HepG2 (cell line): ENCODE results near the gene MASTL. TPM values are rescaled to one million over a fixed set of nuclear protein-coding genes. Genes with fewer than 3 reads are reported as not detected.

Experiments used
- ATAC-seq: fragments of 200-7000 bp; cut with Tn5 transposase; 3 replicates; pipeline ENCODE4 v1.9.1; 2020; ENCODE audit warnings: mild to moderate bottlenecking, moderate library complexity
- BruUV-seq: library from RNA; stranded (reverse); fragments of 400-500 nt; replicated peaks from 2 replicates; lab custom pipeline; 2021; lab: Mats Ljungman, UMichigan
- CTCF ChIA-PET: fragments of 300-600 bp; formaldehyde crosslinking; extraction: SDS; loops from one replicate; lab custom pipeline; 2021; ENCODE audit warnings: low total read pairs, inconsistent platforms, low intra/inter-chr PET ratio; lab: Yijun Ruan, JAX
- POLR2A ChIA-PET: fragments of 350-600 bp; sonication (Branson Sonifier 250); formaldehyde crosslinking; loops from one replicate; lab custom pipeline; 2020; ENCODE audit warnings: antibody characterized with exemption, inconsistent platforms; lab: Yijun Ruan, JAX
- DNase-seq: peaks from one replicate; pipeline ENCODE4 v3.0.0-alpha.2; 2015; ENCODE audit warnings: low spot score
- FAIRE-seq: peaks from 3 replicates; lab custom pipeline; 2011; peaks lifted over from hg19 to GRCh38; lab: Jason Lieb, UNC
- H2AFZ ChIP-seq: one replicate; pipeline ENCODE4 v1.6.1; 2011; ENCODE audit warnings: low read length, inconsistent platforms
- H3K27ac ChIP-seq: fragments of 300-600 bp; 3 replicates; pipeline ENCODE4 v1.8.0; 2011; ENCODE audit warnings: mixed run types, mild to moderate bottlenecking, mixed read lengths, low read length, inconsistent platforms; ENCODE audit not compliant: insufficient read depth; ENCODE audit errors: extremely low read length
- H3K27me3 ChIP-seq, 2 experiments: fragments of 200-600 bp in 1 of 2; 2 replicates in 1 of 2; 3 replicates in 1 of 2; pipeline versions ENCODE4 v1.6.0 to v1.8.0; 2011; ENCODE audit warnings: low read length in 2 of 2, mild to moderate bottlenecking in 2 of 2, moderate library complexity in 2 of 2, inconsistent platforms in 1 of 2; ENCODE audit not compliant: insufficient read depth in 2 of 2, control insufficient read depth in 1 of 2
- H3K36me3 ChIP-seq, 2 experiments: fragments of 200-600 bp in 1 of 2; replicated peaks in 1 of 2; 2 replicates in 1 of 2; 3 replicates in 1 of 2; pipeline versions ENCODE4 v1.5.1 to v1.8.0; 2011; ENCODE audit warnings: low read length in 2 of 2, inconsistent platforms in 1 of 2; ENCODE audit not compliant: insufficient read depth in 2 of 2, control insufficient read depth in 1 of 2
- H3K4me1 ChIP-seq: 2 replicates; pipeline ENCODE4 v1.5.1; 2012; ENCODE audit warnings: low read length, inconsistent platforms; ENCODE audit not compliant: insufficient read depth
- H3K4me2 ChIP-seq: 2 replicates; pipeline ENCODE4 v1.6.0; 2011; ENCODE audit warnings: low read depth, low read length, inconsistent platforms
- H3K4me3 ChIP-seq, 3 experiments: fragments of 200-600 bp in 1 of 3; sonication (generic), shearing (Covaris generic) in 1 of 3; replicated peaks in 1 of 3; 2 replicates each; pipeline ENCODE4 v1.5.1; 2011 to 2016; ENCODE audit warnings: low read length in 3 of 3, inconsistent platforms in 2 of 3, low read depth in 2 of 3, mild to moderate bottlenecking in 2 of 3, control low read depth in 1 of 3, mixed read lengths in 1 of 3; ENCODE audit not compliant: insufficient read depth in 1 of 3
- H3K79me2 ChIP-seq: one replicate; pipeline ENCODE4 v1.6.1; 2011; ENCODE audit warnings: low read length, inconsistent platforms; ENCODE audit not compliant: insufficient read depth
- H3K9ac ChIP-seq: 2 replicates; pipeline ENCODE4 v1.6.0; 2011; ENCODE audit warnings: mild to moderate bottlenecking, low read depth, low read length, inconsistent platforms; ENCODE audit not compliant: insufficient read depth
- H3K9me3 ChIP-seq: 2 replicates; pipeline ENCODE4 v1.5.1; 2012; ENCODE audit warnings: mild to moderate bottlenecking, low read length
- H4K20me1 ChIP-seq: 2 replicates; pipeline ENCODE4 v1.6.0; 2011; ENCODE audit warnings: inconsistent platforms, mild to moderate bottlenecking, low read length, moderate library complexity; ENCODE audit not compliant: insufficient read depth
- BRCA1 ChIP-seq: sonication (generic); formaldehyde crosslinking; IDR thresholded peaks from 2 replicates; pipeline ENCODE4 v1.4.0; 2020; ENCODE audit warnings: missing genetic modification reagents
- NR1H2 ChIP-seq: sonication (generic); formaldehyde crosslinking; IDR thresholded peaks from 2 replicates; pipeline ENCODE4 v1.8.1; 2022; ENCODE audit warnings: low read depth, missing genetic modification reagents, borderline replicate concordance
- PBX3 ChIP-seq: sonication (generic); formaldehyde crosslinking; IDR thresholded peaks from 2 replicates; pipeline ENCODE4 v1.8.1; 2023; ENCODE audit warnings: missing genetic modification reagents, inconsistent platforms, borderline replicate concordance
- SNAI1 ChIP-seq: sonication (generic); formaldehyde crosslinking; IDR thresholded peaks from 2 replicates; pipeline ENCODE4 v1.5.0; 2020; ENCODE audit warnings: mild to moderate bottlenecking, missing genetic modification reagents, borderline replicate concordance
- ZNF33A ChIP-seq: sonication (generic); formaldehyde crosslinking; IDR thresholded peaks from 2 replicates; pipeline ENCODE4 v1.5.1; 2020; ENCODE audit warnings: missing genetic modification reagents, mild to moderate bottlenecking, moderate library complexity, borderline replicate concordance
- ZNF543 ChIP-seq: sonication (generic); formaldehyde crosslinking; IDR thresholded peaks from 2 replicates; pipeline ENCODE4 v1.4.0; 2020; ENCODE audit warnings: mild to moderate bottlenecking, missing genetic modification reagents
- ZNF776 ChIP-seq: sonication (generic); formaldehyde crosslinking; IDR thresholded peaks from 2 replicates; pipeline ENCODE4 v1.4.0; 2020; ENCODE audit warnings: mild to moderate bottlenecking, missing genetic modification reagents
- ZNF781 ChIP-seq: sonication (generic); formaldehyde crosslinking; IDR thresholded peaks from 2 replicates; pipeline ENCODE4 v1.5.1; 2020; ENCODE audit warnings: borderline replicate concordance, mild to moderate bottlenecking, missing genetic modification reagents; ENCODE audit errors: not compliant biosample characterization
- WGBS: methylation state at CpG from one replicate; pipeline ENCODE4 v1.1.6; 2017; ENCODE audit warnings: low lambda C conversion rate; 5-methylcytosine and 5-hydroxymethylcytosine counted together
- in situ Hi-C: cut with HindIII; loops from 2 replicates; pipeline ENCODE4 v1.10.0; 2017; ENCODE audit warnings: low pct_unique_long_range_greater_than_20kb; ENCODE audit not compliant: extremely low pct_ligation_motif_present
- intact Hi-C: fragments of 100-400 bp; cut with micrococcal nuclease; formaldehyde crosslinking; loops from one replicate; pipeline ENCODE4 v1.10.0; 2022; ENCODE audit not compliant: unreplicated experiment
- polyA plus RNA-seq, 8 experiments: library from polyadenylated mRNA; depleted of rRNA in 3 of 8; stranded (reverse) in 7 of 8; unstranded in 1 of 8; fragments of >200 nt; fragmentation: Illumina TruSeq in 4 of 8; extraction: Trizol in 4 of 8; gene quantifications; 2 replicates each; pipeline versions ENCODE4 v1.2.1 to v1.2.3, GENCODE V29; 2011 to 2016; ENCODE audit warnings: low read depth in 4 of 8, missing spikeins in 1 of 8, mixed read lengths in 1 of 8; ENCODE audit not compliant: insufficient read depth in 1 of 8
- total RNA-seq, 5 experiments: library from RNA; depleted of rRNA; stranded (reverse); fragments of >200 nt; fragmentation: Illumina TruSeq; extraction: Trizol; gene quantifications; 2 replicates each; pipeline ENCODE4 v1.2.3, GENCODE V29; 2016; ENCODE audit warnings: low read depth in 1 of 5
- TF ChIP-seq, protein P1 (sequence below): sonication (generic); formaldehyde crosslinking; IDR thresholded peaks from 2 replicates; pipeline ENCODE4 v1.5.0; 2020; ENCODE audit warnings: missing genetic modification reagents
- TF ChIP-seq, protein P2 (sequence below), 2 experiments: fragments of 450-650 bp in 1 of 2; sonication (generic) in 1 of 2; formaldehyde crosslinking in 1 of 2; IDR thresholded peaks; 2 replicates each; pipeline versions ENCODE4 v1.6.1 to v1.8.0; 2016 to 2022; ENCODE audit warnings: antibody characterized with exemption in 1 of 2, mild to moderate bottlenecking in 1 of 2, missing genetic modification reagents in 1 of 2

Gene MASTL
- total and polyA plus RNA-seq, 2 of the 13 experiments (the other 11 are each of a cell fraction or from before 2014, with no cell fraction given): 6.0 to 18.0 TPM

DNA sequence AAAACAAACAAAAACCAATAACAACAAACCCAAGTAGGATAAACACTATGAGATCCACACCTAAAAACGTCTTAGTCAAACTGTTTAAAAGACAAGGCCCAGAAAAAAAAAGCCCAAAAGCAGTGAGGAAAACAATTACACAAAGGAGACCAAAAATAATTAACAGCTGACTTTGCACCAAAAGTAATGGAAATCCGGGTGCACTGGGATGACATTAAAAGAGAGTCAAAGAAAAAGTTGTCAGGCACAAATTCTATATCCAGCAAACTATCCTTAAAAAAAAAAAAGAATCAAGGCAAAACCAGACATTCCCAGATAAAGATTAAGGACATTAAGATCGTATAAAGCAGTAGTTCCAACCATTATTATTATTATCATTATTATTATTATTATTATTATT lies 47.0 kb upstream of the MASTL start:
- Histone ChIP-seq H3K79me2 (no peaks in the 10 kb centered on the region), H3K9ac (no peak overlapping the region), H3K9me3 (no peaks in the 10 kb centered on the region), H3K27ac (no peak overlapping the region), H3K27me3 (no peaks in the 10 kb centered on the region), H4K20me1 (no peaks in the 10 kb centered on the region), H2AFZ (no peak overlapping the region), H3K4me3 (no peak overlapping the region), H3K4me2 (no peak overlapping the region)
- ChIA-PET CTCF (no interaction called here), POLR2A (no interaction called here)
- BruUV-seq: no TSS peak
- in situ Hi-C loops (no loop called here), intact Hi-C loops (no loop called here)
- FAIRE-seq: no peak
- WGBS: 92% methylated on average over 3 of the region's 3 CpGs
- no peak for DNase-seq
- TF ChIP-seq, protein P1, sequence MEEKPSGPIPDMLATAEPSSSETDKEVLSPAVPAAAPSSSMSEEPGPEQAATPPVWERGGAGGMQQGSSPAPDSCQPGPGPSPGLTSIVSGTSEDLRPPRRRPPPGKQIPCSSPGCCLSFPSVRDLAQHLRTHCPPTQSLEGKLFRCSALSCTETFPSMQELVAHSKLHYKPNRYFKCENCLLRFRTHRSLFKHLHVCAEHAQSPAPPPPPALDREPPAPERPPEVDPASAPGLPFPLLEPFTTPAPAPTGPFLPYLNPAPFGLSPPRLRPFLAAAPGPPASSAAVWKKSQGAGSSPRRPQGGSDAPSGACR (CRISPR knock-in tag): no peak
- TF ChIP-seq SNAI1: no peak
- TF ChIP-seq, protein P2, sequence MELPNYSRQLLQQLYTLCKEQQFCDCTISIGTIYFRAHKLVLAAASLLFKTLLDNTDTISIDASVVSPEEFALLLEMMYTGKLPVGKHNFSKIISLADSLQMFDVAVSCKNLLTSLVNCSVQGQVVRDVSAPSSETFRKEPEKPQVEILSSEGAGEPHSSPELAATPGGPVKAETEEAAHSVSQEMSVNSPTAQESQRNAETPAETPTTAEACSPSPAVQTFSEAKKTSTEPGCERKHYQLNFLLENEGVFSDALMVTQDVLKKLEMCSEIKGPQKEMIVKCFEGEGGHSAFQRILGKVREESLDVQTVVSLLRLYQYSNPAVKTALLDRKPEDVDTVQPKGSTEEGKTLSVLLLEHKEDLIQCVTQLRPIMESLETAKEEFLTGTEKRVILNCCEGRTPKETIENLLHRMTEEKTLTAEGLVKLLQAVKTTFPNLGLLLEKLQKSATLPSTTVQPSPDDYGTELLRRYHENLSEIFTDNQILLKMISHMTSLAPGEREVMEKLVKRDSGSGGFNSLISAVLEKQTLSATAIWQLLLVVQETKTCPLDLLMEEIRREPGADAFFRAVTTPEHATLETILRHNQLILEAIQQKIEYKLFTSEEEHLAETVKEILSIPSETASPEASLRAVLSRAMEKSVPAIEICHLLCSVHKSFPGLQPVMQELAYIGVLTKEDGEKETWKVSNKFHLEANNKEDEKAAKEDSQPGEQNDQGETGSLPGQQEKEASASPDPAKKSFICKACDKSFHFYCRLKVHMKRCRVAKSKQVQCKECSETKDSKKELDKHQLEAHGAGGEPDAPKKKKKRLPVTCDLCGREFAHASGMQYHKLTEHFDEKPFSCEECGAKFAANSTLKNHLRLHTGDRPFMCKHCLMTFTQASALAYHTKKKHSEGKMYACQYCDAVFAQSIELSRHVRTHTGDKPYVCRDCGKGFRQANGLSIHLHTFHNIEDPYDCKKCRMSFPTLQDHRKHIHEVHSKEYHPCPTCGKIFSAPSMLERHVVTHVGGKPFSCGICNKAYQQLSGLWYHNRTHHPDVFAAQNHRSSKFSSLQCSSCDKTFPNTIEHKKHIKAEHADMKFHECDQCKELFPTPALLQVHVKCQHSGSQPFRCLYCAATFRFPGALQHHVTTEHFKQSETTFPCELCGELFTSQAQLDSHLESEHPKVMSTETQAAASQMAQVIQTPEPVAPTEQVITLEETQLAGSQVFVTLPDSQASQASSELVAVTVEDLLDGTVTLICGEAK (IDR thresholded peaks at IDR 0.05): no peak
- TF ChIP-seq, protein P2 (CRISPR knock-in tag; IDR thresholded peaks at IDR 0.05): no peak
- TF ChIP-seq ZNF543 (CRISPR knock-in tag): no peak
- TF ChIP-seq ZNF776 (CRISPR knock-in tag): no peak
- no peak for TF ChIP-seq NR1H2 (CRISPR knock-in tag)
- TF ChIP-seq ZNF781 (CRISPR knock-in tag): no peak
- no peak for TF ChIP-seq BRCA1 (CRISPR knock-in tag)
- no peak for TF ChIP-seq ZNF33A (CRISPR knock-in tag)
- TF ChIP-seq PBX3 (CRISPR knock-in tag): no peak
- TF ChIP-seq, all 625 proteins: peak for 0
- no peak for ATAC-seq
- H3K4me1 ChIP-seq: no peaks in the 10 kb centered on the region
- peaks cover 11 to 19% of the 10 kb centered on the region in 2 experiments; a peak in 4 of 5 replicates for H3K36me3 ChIP-seq
